Liver (tissue), 9 donors: ENCODE data around the gene USP46. TPM values are rescaled to one million over a fixed set of nuclear protein-coding genes. Genes with fewer than 3 reads are reported as not detected.

Experiments
- DNase-seq: peaks from one replicate; pipeline ENCODE4 v3.0.0-alpha.2; 2017; ENCODE audit warnings: low spot score
- H3K27ac ChIP-seq, 2 donors: one replicate each; pipeline ENCODE4 v1.7.0; 2013; ENCODE audit warnings: inconsistent platforms in 2 of 2, low read length in 2 of 2, control low read depth in 1 of 2, low read depth in 1 of 2, mild to moderate bottlenecking in 1 of 2
- H3K27me3 ChIP-seq, 4 donors: one replicate each; pipeline versions ENCODE4 v1.6.1 to v1.7.0; 2013; ENCODE audit warnings: low read length in 3 of 4, inconsistent platforms in 1 of 4, mild to moderate bottlenecking in 1 of 4, moderate library complexity in 1 of 4; ENCODE audit not compliant: control insufficient read depth in 4 of 4, insufficient read depth in 4 of 4
- H3K36me3 ChIP-seq, 4 donors: one replicate each; pipeline versions ENCODE4 v1.6.1 to v1.7.0; 2013; ENCODE audit warnings: low read length in 3 of 4, mild to moderate bottlenecking in 3 of 4, low read depth in 1 of 4, moderate library complexity in 1 of 4; ENCODE audit not compliant: control insufficient read depth in 4 of 4, insufficient read depth in 3 of 4
- H3K4me1 ChIP-seq, 4 donors: one replicate each; pipeline versions ENCODE4 v1.6.1 to v1.7.0; 2013; ENCODE audit warnings: low read length in 3 of 4, mild to moderate bottlenecking in 3 of 4, moderate library complexity in 1 of 4; ENCODE audit not compliant: control insufficient read depth in 4 of 4, insufficient read depth in 4 of 4
- H3K4me3 ChIP-seq, 3 donors: one replicate each; pipeline versions ENCODE4 v1.6.1 to v1.7.0; 2013; ENCODE audit warnings: low read length in 3 of 3, control low read depth in 1 of 3, low read depth in 1 of 3, mild to moderate bottlenecking in 1 of 3
- H3K9ac ChIP-seq, 2 donors: one replicate each; pipeline ENCODE4 v1.7.0; 2013; ENCODE audit warnings: low read length in 2 of 2, mild to moderate bottlenecking in 2 of 2, moderate library complexity in 2 of 2, control low read depth in 1 of 2, low read depth in 1 of 2
- H3K9me3 ChIP-seq, 4 donors: one replicate each; pipeline versions ENCODE4 v1.6.1 to v1.7.0; 2013; ENCODE audit warnings: low read length in 3 of 4; ENCODE audit not compliant: control insufficient read depth in 4 of 4
- EGR1 ChIP-seq, 2 donors: IDR thresholded peaks; 2 replicates each; pipeline ENCODE4 v1.6.1; 2016 to 2018; ENCODE audit warnings: antibody characterized with exemption in 2 of 2, low read depth in 2 of 2
- FOXA1 ChIP-seq: IDR thresholded peaks from 2 replicates; pipeline ENCODE4 v1.6.1; 2016; ENCODE audit warnings: antibody characterized with exemption
- FOXA2 ChIP-seq: IDR thresholded peaks from 2 replicates; pipeline ENCODE4 v1.6.1; 2016; ENCODE audit warnings: antibody characterized with exemption
- GABPA ChIP-seq, 2 donors: IDR thresholded peaks in 1 of 2; conservative IDR thresholded peaks in 1 of 2; 2 replicates each; pipeline ENCODE4 v1.6.1; 2016; ENCODE audit warnings: antibody characterized with exemption in 2 of 2, mild to moderate bottlenecking in 1 of 2, moderate library complexity in 1 of 2
- HNF4A ChIP-seq, 2 donors: conservative IDR thresholded peaks; 2 replicates each; pipeline ENCODE4 v1.6.1; 2016; ENCODE audit warnings: antibody characterized with exemption in 2 of 2, mild to moderate bottlenecking in 2 of 2
- HNF4G ChIP-seq: IDR thresholded peaks from 2 replicates; pipeline ENCODE4 v1.6.1; 2016; ENCODE audit warnings: antibody characterized with exemption
- JUND ChIP-seq, 2 donors: IDR thresholded peaks; 2 replicates each; pipeline ENCODE4 v1.6.1; 2016; ENCODE audit warnings: antibody characterized with exemption in 2 of 2
- RAD21 ChIP-seq, 2 donors: IDR thresholded peaks; 2 replicates each; pipeline ENCODE4 v1.6.1; 2016; ENCODE audit warnings: antibody characterized with exemption in 2 of 2, mild to moderate bottlenecking in 2 of 2
- RXRA ChIP-seq, 2 donors: IDR thresholded peaks; 2 replicates each; pipeline ENCODE4 v1.6.1; 2017 to 2018; ENCODE audit warnings: antibody characterized with exemption in 2 of 2, mild to moderate bottlenecking in 1 of 2
- SP1 ChIP-seq: IDR thresholded peaks from 2 replicates; pipeline ENCODE4 v1.6.1; 2018; ENCODE audit warnings: antibody characterized with exemption, mild to moderate bottlenecking
- TAF1 ChIP-seq: conservative IDR thresholded peaks from 2 replicates; pipeline ENCODE4 v1.6.1; 2016; ENCODE audit warnings: antibody characterized with exemption, mild to moderate bottlenecking
- YY1 ChIP-seq: IDR thresholded peaks from 2 replicates; pipeline ENCODE4 v1.6.1; 2016; ENCODE audit warnings: antibody characterized with exemption, mild to moderate bottlenecking
- WGBS: extraction: QIAGEN DNeasy Blood & Tissue Kit; methylation state at CpG from one replicate; pipeline ENCODE4 v1.1.7; 2013; 5-methylcytosine and 5-hydroxymethylcytosine counted together
- polyA plus RNA-seq, 2 donors: library from polyadenylated mRNA; stranded (reverse) in 1 of 2; unstranded in 1 of 2; fragments of 200-250 nt in 1 of 2; fragments of >200 nt in 1 of 2; fragmentation: Nextera tagmentation in 1 of 2; extraction: Ambion mirVana in 1 of 2; gene quantifications; one replicate each; pipeline versions ENCODE4 v1.2.1 to v1.2.3, GENCODE V29; 2013 to 2015
- total RNA-seq, 2 donors: library from RNA; depleted of rRNA; stranded (reverse); fragments of >200 nt; gene quantifications; one replicate each; pipeline ENCODE4 v1.2.3, GENCODE V29; 2014
- TF ChIP-seq, protein P1 (sequence below): IDR thresholded peaks from 2 replicates; pipeline ENCODE4 v1.6.1; 2016; ENCODE audit warnings: antibody characterized with exemption, mild to moderate bottlenecking
- TF ChIP-seq, protein P2 (sequence below): fragments of 150-350 bp; IDR thresholded peaks from 2 replicates; pipeline ENCODE4 v1.5.1; 2017; ENCODE audit warnings: improper control_type of control experiment, low read depth, low read length; ENCODE audit not compliant: missing input control
- TF ChIP-seq, protein P3 (sequence below): IDR thresholded peaks from 2 replicates; pipeline ENCODE4 v1.6.1; 2016; ENCODE audit warnings: antibody characterized with exemption
- TF ChIP-seq, protein P4 (sequence below): IDR thresholded peaks from 2 replicates; pipeline ENCODE4 v1.6.1; 2016; ENCODE audit warnings: antibody characterized with exemption
- TF ChIP-seq, protein P5 (sequence below): IDR thresholded peaks from 2 replicates; pipeline ENCODE4 v1.6.1; 2016; ENCODE audit warnings: antibody characterized with exemption
- donor health status: healthy.
- donor health status: healthy.
- donor health status: healthy.
- donor health status: healthy.
- donor health status: healthy.

USP46 gene
- total and polyA plus RNA-seq, 4 donors: 2.3 to 5.5 (median 3.9) TPM

DNA sequence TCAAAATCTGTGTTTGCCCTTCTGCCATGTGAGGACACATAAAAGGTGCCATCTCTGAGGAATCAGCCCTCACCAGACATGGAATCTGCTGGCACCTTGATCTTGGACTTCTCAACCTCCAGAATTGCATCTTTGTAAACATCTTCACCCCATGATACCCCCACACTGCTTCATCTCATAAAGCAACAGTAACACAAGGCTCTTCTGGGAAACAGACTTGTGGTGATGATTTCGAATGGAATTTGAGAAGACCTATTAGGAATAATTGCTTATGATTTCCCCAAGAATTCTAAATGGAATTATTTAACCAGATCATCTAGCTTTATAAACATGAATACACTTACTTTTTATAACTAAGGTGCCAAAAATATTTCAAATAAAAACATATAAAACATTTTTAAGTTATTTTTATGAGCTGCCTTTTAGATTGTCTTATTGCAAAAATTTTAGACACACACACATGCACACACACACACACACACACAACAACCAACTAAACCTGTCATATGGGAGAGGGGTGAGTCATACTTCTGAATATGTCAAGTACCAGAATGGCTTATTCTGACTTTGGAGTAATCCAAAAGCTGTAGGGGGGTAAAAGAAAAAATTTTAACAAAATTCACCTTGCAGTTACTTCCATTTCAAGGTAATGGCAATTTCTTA, 82.0 kb downstream of the USP46 start:
- TF ChIP-seq HNF4G (no peak), TAF1 (no peak), FOXA2 (no peak), SP1 (no peak), JUND (IDR thresholded peaks at IDR 0.05) (no peak), HNF4A (conservative IDR thresholded peaks at IDR 0.05) (no peak), RXRA (IDR thresholded peaks at IDR 0.05) (no peak)
- TF ChIP-seq, protein P1, sequence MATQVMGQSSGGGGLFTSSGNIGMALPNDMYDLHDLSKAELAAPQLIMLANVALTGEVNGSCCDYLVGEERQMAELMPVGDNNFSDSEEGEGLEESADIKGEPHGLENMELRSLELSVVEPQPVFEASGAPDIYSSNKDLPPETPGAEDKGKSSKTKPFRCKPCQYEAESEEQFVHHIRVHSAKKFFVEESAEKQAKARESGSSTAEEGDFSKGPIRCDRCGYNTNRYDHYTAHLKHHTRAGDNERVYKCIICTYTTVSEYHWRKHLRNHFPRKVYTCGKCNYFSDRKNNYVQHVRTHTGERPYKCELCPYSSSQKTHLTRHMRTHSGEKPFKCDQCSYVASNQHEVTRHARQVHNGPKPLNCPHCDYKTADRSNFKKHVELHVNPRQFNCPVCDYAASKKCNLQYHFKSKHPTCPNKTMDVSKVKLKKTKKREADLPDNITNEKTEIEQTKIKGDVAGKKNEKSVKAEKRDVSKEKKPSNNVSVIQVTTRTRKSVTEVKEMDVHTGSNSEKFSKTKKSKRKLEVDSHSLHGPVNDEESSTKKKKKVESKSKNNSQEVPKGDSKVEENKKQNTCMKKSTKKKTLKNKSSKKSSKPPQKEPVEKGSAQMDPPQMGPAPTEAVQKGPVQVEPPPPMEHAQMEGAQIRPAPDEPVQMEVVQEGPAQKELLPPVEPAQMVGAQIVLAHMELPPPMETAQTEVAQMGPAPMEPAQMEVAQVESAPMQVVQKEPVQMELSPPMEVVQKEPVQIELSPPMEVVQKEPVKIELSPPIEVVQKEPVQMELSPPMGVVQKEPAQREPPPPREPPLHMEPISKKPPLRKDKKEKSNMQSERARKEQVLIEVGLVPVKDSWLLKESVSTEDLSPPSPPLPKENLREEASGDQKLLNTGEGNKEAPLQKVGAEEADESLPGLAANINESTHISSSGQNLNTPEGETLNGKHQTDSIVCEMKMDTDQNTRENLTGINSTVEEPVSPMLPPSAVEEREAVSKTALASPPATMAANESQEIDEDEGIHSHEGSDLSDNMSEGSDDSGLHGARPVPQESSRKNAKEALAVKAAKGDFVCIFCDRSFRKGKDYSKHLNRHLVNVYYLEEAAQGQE: no peak
- TF ChIP-seq, protein P2, sequence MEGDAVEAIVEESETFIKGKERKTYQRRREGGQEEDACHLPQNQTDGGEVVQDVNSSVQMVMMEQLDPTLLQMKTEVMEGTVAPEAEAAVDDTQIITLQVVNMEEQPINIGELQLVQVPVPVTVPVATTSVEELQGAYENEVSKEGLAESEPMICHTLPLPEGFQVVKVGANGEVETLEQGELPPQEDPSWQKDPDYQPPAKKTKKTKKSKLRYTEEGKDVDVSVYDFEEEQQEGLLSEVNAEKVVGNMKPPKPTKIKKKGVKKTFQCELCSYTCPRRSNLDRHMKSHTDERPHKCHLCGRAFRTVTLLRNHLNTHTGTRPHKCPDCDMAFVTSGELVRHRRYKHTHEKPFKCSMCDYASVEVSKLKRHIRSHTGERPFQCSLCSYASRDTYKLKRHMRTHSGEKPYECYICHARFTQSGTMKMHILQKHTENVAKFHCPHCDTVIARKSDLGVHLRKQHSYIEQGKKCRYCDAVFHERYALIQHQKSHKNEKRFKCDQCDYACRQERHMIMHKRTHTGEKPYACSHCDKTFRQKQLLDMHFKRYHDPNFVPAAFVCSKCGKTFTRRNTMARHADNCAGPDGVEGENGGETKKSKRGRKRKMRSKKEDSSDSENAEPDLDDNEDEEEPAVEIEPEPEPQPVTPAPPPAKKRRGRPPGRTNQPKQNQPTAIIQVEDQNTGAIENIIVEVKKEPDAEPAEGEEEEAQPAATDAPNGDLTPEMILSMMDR: no peak
- WGBS: 90% methylated on average over 1 of the region's 1 CpG
- H3K4me1 ChIP-seq: peaks cover 0 to 2% (median 0%) of the 10 kb centered on the region in 4 donors

DNA sequence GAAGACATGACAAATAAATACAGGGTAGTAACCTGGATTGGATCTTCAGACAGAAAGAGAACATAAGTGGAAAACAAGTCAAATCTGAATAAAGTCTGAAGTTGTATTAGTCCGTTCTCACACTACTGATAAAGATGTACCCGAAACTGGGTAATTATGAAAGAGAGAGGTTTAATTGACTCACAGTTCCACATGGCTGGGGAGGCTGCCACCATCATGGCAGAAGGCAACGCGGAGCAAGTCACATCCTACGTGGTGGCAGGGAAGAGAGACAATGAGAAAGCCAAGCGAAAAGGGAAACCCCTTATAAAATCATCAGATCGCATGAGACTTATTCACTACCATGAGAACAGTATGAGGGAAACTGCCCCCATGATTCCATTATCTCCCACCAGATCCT, 82.8 kb downstream of the USP46 start:
- WGBS: 94% methylated on average over 7 of the region's 7 CpGs
- no peaks in the 10 kb centered on the region for H3K36me3 ChIP-seq
- H3K9ac ChIP-seq: no peak overlapping the region
- TF ChIP-seq, protein P2: no peak
- no peak for TF ChIP-seq HNF4G
- TF ChIP-seq, protein P1: no peak
- TF ChIP-seq, protein P3, sequence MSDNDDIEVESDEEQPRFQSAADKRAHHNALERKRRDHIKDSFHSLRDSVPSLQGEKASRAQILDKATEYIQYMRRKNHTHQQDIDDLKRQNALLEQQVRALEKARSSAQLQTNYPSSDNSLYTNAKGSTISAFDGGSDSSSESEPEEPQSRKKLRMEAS: no peak
- no peak for TF ChIP-seq GABPA (IDR thresholded peaks at IDR 0.05 in 1 of 2, conservative IDR thresholded peaks at IDR 0.05 in 1 of 2)
- no peak for TF ChIP-seq RXRA (IDR thresholded peaks at IDR 0.05)
- TF ChIP-seq YY1: no peak
- no peak for TF ChIP-seq RAD21 (IDR thresholded peaks at IDR 0.05)
- TF ChIP-seq FOXA1: no peak
- no peak for TF ChIP-seq EGR1 (IDR thresholded peaks at IDR 0.05; ENCODE audit: low read depth in 2 of 2)
- TF ChIP-seq, protein P4, sequence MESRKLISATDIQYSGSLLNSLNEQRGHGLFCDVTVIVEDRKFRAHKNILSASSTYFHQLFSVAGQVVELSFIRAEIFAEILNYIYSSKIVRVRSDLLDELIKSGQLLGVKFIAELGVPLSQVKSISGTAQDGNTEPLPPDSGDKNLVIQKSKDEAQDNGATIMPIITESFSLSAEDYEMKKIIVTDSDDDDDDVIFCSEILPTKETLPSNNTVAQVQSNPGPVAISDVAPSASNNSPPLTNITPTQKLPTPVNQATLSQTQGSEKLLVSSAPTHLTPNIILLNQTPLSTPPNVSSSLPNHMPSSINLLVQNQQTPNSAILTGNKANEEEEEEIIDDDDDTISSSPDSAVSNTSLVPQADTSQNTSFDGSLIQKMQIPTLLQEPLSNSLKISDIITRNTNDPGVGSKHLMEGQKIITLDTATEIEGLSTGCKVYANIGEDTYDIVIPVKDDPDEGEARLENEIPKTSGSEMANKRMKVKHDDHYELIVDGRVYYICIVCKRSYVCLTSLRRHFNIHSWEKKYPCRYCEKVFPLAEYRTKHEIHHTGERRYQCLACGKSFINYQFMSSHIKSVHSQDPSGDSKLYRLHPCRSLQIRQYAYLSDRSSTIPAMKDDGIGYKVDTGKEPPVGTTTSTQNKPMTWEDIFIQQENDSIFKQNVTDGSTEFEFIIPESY: no peak
- no peak for TF ChIP-seq HNF4A (conservative IDR thresholded peaks at IDR 0.05)
- no peak for TF ChIP-seq FOXA2
- TF ChIP-seq SP1: no peak
- TF ChIP-seq TAF1: no peak
- TF ChIP-seq, protein P5, sequence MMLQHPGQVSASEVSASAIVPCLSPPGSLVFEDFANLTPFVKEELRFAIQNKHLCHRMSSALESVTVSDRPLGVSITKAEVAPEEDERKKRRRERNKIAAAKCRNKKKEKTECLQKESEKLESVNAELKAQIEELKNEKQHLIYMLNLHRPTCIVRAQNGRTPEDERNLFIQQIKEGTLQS: no peak

More for the DNA sequence above, 82.0 kb downstream of the USP46 start:
- no peak overlapping the region for H3K9ac ChIP-seq
- H3K27me3 ChIP-seq: no peaks in the 10 kb centered on the region
- DNase-seq: no peak
- no peaks in the 10 kb centered on the region for H3K36me3 ChIP-seq
- H3K9me3 ChIP-seq: no peaks in the 10 kb centered on the region
- no peak overlapping the region for H3K4me3 ChIP-seq
- no peak overlapping the region for H3K27ac ChIP-seq

More for the DNA sequence above, 82.8 kb downstream of the USP46 start:
- no peak for DNase-seq
- Histone ChIP-seq H3K9me3 (no peaks in the 10 kb centered on the region), H3K4me1 (peaks cover 0 to 2% (median 0%) of the 10 kb centered on the region in 4 donors), H3K27ac (no peak overlapping the region), H3K4me3 (no peak overlapping the region), H3K27me3 (no peaks in the 10 kb centered on the region)
